Measurements from ENCODE around the gene TJP3.

DNA sequence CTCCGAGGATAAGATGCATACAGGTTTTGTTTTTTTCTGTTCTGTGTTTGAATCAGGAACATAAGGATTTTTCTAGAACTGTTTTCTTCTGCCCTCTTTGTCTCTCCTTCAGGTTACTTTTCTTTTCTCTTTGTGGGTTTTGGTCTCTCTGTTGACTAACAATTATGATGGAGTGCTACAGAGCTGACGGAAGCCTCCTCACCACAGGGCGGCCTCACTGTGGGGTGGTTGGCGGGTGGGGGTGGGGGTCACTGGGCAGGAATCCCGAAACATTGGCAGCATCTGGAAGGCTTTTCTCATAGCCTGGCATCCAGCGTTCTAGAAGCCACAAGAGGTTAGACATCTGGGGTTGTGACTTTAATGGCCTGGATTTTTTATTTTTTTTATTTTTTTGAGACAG lies 90.0 kb downstream of the TJP3 start:
- TF ChIP-seq EZH2 (IDR thresholded peaks at IDR 0.05) (no peak), POLR2AphosphoS5 (IDR thresholded peaks at IDR 0.05; ENCODE audit: borderline replicate concordance, low read depth, low read length) (no peak)

Data from SK-N-MC (cell line).